SK-N-SH treated with all-trans-retinoic acid at 6 μM for 48 hours (cell line): ENCODE measurements around the gene GTPBP8.

Source experiments
- ARNTL ChIP-seq: fragments of 450-650 bp; formaldehyde crosslinking; IDR thresholded peaks from 2 replicates; pipeline ENCODE4 v1.5.0; 2020; ENCODE audit warnings: low read depth, mild to moderate bottlenecking, moderate library complexity, borderline replicate concordance
- BACH2 ChIP-seq: fragments of 250-450 bp; sonication (Bioruptor Pico); IDR thresholded peaks from 2 replicates; pipeline ENCODE4 v1.9.0; 2021; ENCODE audit warnings: mild to moderate bottlenecking, borderline replicate concordance
- TOX ChIP-seq: fragments of 250-450 bp; sonication (Bioruptor Pico); IDR thresholded peaks from 2 replicates; pipeline ENCODE4 v1.8.0; 2021; ENCODE audit warnings: mild to moderate bottlenecking, moderate library complexity, borderline replicate concordance
- ZFP3 ChIP-seq: fragments of 250-450 bp; sonication (Bioruptor Pico); IDR thresholded peaks from 2 replicates; pipeline ENCODE4 v1.5.0; 2020; ENCODE audit warnings: mild to moderate bottlenecking, moderate library complexity
- ZFP30 ChIP-seq: fragments of 450-650 bp; formaldehyde crosslinking; IDR thresholded peaks from 2 replicates; pipeline ENCODE4 v1.5.0; 2022; ENCODE audit warnings: mild to moderate bottlenecking, moderate library complexity
- TF ChIP-seq, protein P1 (sequence below): fragments of 250-450 bp; sonication (Bioruptor Pico); IDR thresholded peaks from 2 replicates; pipeline ENCODE4 v1.8.0; 2020; ENCODE audit warnings: mild to moderate bottlenecking, moderate library complexity, borderline replicate concordance
- TF ChIP-seq, protein P2 (sequence below): fragments of 250-450 bp; sonication (Bioruptor Pico); IDR thresholded peaks from 2 replicates; pipeline ENCODE4 v1.5.1; 2021; ENCODE audit warnings: mild to moderate bottlenecking, moderate library complexity
- TF ChIP-seq, protein P3 (sequence below): fragments of 250-450 bp; sonication (Bioruptor Pico); IDR thresholded peaks from 2 replicates; pipeline ENCODE4 v1.8.0; 2021; ENCODE audit warnings: low read depth, mild to moderate bottlenecking, moderate library complexity, borderline replicate concordance
- TF ChIP-seq, protein P4 (sequence below): fragments of 250-450 bp; sonication (Bioruptor Pico); IDR thresholded peaks from 2 replicates; pipeline ENCODE4 v1.5.0; 2020; ENCODE audit warnings: mild to moderate bottlenecking, moderate library complexity

DNA sequence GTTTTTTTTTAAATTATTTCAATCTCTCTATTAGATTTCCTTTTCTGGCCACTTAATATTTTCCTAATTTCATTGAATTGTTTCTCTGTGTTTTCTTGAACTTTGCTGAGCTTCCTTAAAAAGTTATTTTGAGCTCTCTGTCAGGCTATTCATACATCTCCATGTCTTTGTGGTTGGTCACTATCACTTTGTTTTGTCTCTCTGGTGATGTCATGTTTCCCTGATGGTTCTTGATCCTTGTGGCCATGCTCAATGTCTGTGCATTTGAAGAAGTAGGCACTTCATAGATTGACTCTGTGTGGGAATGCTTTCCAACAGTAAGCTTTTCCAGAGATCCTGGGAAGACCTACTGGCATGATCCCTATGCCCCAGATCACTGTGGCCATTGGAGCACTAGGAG is 34.4 kb upstream of the GTPBP8 start:
- TF ChIP-seq, protein P1, sequence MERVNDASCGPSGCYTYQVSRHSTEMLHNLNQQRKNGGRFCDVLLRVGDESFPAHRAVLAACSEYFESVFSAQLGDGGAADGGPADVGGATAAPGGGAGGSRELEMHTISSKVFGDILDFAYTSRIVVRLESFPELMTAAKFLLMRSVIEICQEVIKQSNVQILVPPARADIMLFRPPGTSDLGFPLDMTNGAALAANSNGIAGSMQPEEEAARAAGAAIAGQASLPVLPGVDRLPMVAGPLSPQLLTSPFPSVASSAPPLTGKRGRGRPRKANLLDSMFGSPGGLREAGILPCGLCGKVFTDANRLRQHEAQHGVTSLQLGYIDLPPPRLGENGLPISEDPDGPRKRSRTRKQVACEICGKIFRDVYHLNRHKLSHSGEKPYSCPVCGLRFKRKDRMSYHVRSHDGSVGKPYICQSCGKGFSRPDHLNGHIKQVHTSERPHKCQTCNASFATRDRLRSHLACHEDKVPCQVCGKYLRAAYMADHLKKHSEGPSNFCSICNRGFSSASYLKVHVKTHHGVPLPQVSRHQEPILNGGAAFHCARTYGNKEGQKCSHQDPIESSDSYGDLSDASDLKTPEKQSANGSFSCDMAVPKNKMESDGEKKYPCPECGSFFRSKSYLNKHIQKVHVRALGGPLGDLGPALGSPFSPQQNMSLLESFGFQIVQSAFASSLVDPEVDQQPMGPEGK (CRISPR knock-in tag): no peak
- TF ChIP-seq, protein P2, sequence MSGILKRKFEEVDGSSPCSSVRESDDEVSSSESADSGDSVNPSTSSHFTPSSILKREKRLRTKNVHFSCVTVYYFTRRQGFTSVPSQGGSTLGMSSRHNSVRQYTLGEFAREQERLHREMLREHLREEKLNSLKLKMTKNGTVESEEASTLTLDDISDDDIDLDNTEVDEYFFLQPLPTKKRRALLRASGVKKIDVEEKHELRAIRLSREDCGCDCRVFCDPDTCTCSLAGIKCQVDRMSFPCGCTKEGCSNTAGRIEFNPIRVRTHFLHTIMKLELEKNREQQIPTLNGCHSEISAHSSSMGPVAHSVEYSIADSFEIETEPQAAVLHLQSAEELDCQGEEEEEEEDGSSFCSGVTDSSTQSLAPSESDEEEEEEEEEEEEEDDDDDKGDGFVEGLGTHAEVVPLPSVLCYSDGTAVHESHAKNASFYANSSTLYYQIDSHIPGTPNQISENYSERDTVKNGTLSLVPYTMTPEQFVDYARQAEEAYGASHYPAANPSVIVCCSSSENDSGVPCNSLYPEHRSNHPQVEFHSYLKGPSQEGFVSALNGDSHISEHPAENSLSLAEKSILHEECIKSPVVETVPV (CRISPR knock-in tag): no peak
- no peak for TF ChIP-seq BACH2 (CRISPR knock-in tag)
- TF ChIP-seq ARNTL: no peak
- TF ChIP-seq, protein P3, sequence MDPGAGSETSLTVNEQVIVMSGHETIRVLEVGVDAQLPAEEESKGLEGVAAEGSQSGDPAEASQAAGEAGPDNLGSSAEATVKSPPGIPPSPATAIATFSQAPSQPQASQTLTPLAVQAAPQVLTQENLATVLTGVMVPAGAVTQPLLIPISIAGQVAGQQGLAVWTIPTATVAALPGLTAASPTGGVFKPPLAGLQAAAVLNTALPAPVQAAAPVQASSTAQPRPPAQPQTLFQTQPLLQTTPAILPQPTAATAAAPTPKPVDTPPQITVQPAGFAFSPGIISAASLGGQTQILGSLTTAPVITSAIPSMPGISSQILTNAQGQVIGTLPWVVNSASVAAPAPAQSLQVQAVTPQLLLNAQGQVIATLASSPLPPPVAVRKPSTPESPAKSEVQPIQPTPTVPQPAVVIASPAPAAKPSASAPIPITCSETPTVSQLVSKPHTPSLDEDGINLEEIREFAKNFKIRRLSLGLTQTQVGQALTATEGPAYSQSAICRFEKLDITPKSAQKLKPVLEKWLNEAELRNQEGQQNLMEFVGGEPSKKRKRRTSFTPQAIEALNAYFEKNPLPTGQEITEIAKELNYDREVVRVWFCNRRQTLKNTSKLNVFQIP (CRISPR knock-in tag): no peak
- TF ChIP-seq, protein P4, sequence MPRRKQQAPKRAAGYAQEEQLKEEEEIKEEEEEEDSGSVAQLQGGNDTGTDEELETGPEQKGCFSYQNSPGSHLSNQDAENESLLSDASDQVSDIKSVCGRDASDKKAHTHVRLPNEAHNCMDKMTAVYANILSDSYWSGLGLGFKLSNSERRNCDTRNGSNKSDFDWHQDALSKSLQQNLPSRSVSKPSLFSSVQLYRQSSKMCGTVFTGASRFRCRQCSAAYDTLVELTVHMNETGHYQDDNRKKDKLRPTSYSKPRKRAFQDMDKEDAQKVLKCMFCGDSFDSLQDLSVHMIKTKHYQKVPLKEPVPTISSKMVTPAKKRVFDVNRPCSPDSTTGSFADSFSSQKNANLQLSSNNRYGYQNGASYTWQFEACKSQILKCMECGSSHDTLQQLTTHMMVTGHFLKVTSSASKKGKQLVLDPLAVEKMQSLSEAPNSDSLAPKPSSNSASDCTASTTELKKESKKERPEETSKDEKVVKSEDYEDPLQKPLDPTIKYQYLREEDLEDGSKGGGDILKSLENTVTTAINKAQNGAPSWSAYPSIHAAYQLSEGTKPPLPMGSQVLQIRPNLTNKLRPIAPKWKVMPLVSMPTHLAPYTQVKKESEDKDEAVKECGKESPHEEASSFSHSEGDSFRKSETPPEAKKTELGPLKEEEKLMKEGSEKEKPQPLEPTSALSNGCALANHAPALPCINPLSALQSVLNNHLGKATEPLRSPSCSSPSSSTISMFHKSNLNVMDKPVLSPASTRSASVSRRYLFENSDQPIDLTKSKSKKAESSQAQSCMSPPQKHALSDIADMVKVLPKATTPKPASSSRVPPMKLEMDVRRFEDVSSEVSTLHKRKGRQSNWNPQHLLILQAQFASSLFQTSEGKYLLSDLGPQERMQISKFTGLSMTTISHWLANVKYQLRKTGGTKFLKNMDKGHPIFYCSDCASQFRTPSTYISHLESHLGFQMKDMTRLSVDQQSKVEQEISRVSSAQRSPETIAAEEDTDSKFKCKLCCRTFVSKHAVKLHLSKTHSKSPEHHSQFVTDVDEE (CRISPR knock-in tag): no peak
- no peak for TF ChIP-seq TOX
- TF ChIP-seq ZFP3 (CRISPR knock-in tag): no peak
- no peak for TF ChIP-seq ZFP30 (CRISPR knock-in tag)
